K562 (cell line): ENCODE results near the gene LUZP4. TPM values are rescaled to one million over a fixed set of nuclear protein-coding genes. Genes with fewer than 3 reads are reported as not detected.

ENCODE experiments used
- ATAC-seq: fragments of 200-7000 bp; cut with Tn5 transposase; 3 replicates; pipeline ENCODE4 v1.9.1; 2020; ENCODE audit warnings: moderate library complexity
- BruUV-seq: library from RNA; stranded (reverse); fragments of 400-500 nt; replicated peaks from 2 replicates; lab custom pipeline; 2021; lab: Mats Ljungman, UMichigan
- CTCF ChIA-PET: fragments of 300-600 bp; formaldehyde crosslinking; extraction: SDS; loops from one replicate; lab custom pipeline; 2021; ENCODE audit warnings: low intra/inter-chr PET ratio; lab: Yijun Ruan, JAX
- POLR2A ChIA-PET: fragments of 300-600, 350-650 bp; sonication (Branson Sonifier 250); formaldehyde crosslinking; extraction: SDS; loops from one replicate; lab custom pipeline; 2021; ENCODE audit warnings: antibody characterized with exemption, inconsistent platforms; lab: Yijun Ruan, JAX
- DNase-seq, 4 experiments: peaks; one replicate each; pipeline versions ENCODE4 v3.0.0 to v3.0.0-alpha.2; 2011 to 2018; ENCODE audit warnings: low spot score in 3 of 4, mixed read lengths in 3 of 4; ENCODE audit errors: extremely low read depth in 1 of 4
- FAIRE-seq: peaks from 2 replicates; lab custom pipeline; 2011; peaks lifted over from hg19 to GRCh38; lab: Jason Lieb, UNC
- H2AFZ ChIP-seq: 2 replicates; pipeline ENCODE4 v1.6.0; 2011; ENCODE audit warnings: low read depth, low read length, control low read depth, inconsistent platforms
- H3K27ac ChIP-seq: fragments of 200-600 bp; 3 replicates; pipeline ENCODE4 v1.8.0; 2011; ENCODE audit warnings: low read depth, mild to moderate bottlenecking, control low read depth, inconsistent platforms, low read length, moderate library complexity, mixed read lengths; ENCODE audit errors: extremely low read depth
- H3K27me3 ChIP-seq, 2 experiments: fragments of 300-600 bp in 1 of 2; 2 replicates in 1 of 2; 3 replicates in 1 of 2; pipeline versions ENCODE4 v1.6.0 to v1.8.0; 2011; ENCODE audit warnings: inconsistent platforms in 2 of 2, low read length in 2 of 2, mild to moderate bottlenecking in 1 of 2, mixed read lengths in 1 of 2, moderate library complexity in 1 of 2; ENCODE audit not compliant: control insufficient read depth in 2 of 2, insufficient read depth in 2 of 2
- H3K36me3 ChIP-seq: fragments of 300-600 bp; 3 replicates; pipeline ENCODE4 v1.8.0; 2011; ENCODE audit warnings: mild to moderate bottlenecking, low read length, inconsistent platforms; ENCODE audit not compliant: control insufficient read depth, insufficient read depth
- H3K4me1 ChIP-seq, 2 experiments: fragments of 200-600 bp in 1 of 2; replicated peaks in 1 of 2; 2 replicates in 1 of 2; 3 replicates in 1 of 2; pipeline versions ENCODE4 v1.5.1 to v1.8.0; 2011; ENCODE audit warnings: inconsistent platforms in 2 of 2, low read length in 2 of 2, mild to moderate bottlenecking in 1 of 2, mixed read lengths in 1 of 2, moderate library complexity in 1 of 2; ENCODE audit not compliant: control insufficient read depth in 2 of 2, insufficient read depth in 2 of 2
- H3K4me2 ChIP-seq: 2 replicates; pipeline ENCODE4 v1.6.1; 2011; ENCODE audit warnings: low read length, control low read depth, inconsistent platforms, mixed read lengths; ENCODE audit not compliant: insufficient read depth
- H3K4me3 ChIP-seq: fragments of 200-600 bp; sonication (generic), shearing (Covaris generic); 2 replicates; pipeline ENCODE4 v1.5.1; 2016; ENCODE audit warnings: control low read depth, inconsistent platforms
- H3K79me2 ChIP-seq: fragments of 200-600 bp; 3 replicates; pipeline ENCODE4 v1.8.0; 2011; ENCODE audit warnings: low read length, inconsistent platforms; ENCODE audit not compliant: control insufficient read depth, insufficient read depth
- H3K9ac ChIP-seq, 2 experiments: 2 replicates each; pipeline versions ENCODE4 v1.6.0 to v1.6.1; 2011; ENCODE audit warnings: low read depth in 2 of 2, low read length in 2 of 2, control low read depth in 1 of 2, inconsistent platforms in 1 of 2, mild to moderate bottlenecking in 1 of 2, mixed read lengths in 1 of 2; ENCODE audit not compliant: insufficient read depth in 1 of 2
- H3K9me1 ChIP-seq: one replicate; pipeline ENCODE4 v1.6.0; 2011; ENCODE audit warnings: inconsistent platforms, mild to moderate bottlenecking, low read length, moderate library complexity; ENCODE audit not compliant: control insufficient read depth, insufficient read depth
- H3K9me3 ChIP-seq: replicated peaks from 2 replicates; pipeline ENCODE4 v1.5.1; 2011; ENCODE audit warnings: low read depth, low read length, inconsistent platforms; ENCODE audit not compliant: control insufficient read depth, insufficient read depth
- H4K20me1 ChIP-seq: replicated peaks from 2 replicates; pipeline ENCODE4 v1.6.1; 2011; ENCODE audit warnings: low read length, inconsistent platforms, mixed read lengths; ENCODE audit not compliant: control insufficient read depth, insufficient read depth
- CCNT2 ChIP-seq: IDR thresholded peaks from 2 replicates; pipeline ENCODE4 v1.6.1; 2011; ENCODE audit warnings: borderline replicate concordance, low read depth, mild to moderate bottlenecking, moderate library complexity, mixed read lengths, low read length; ENCODE audit not compliant: insufficient read length; ENCODE audit errors: extremely low read depth
- MTA1 ChIP-seq: fragments of 450-650 bp; IDR thresholded peaks from 2 replicates; pipeline ENCODE4 v1.6.1; 2017; ENCODE audit warnings: borderline replicate concordance
- NR3C1 ChIP-seq: sonication (generic); formaldehyde crosslinking; IDR thresholded peaks from 2 replicates; pipeline ENCODE4 v1.8.1; 2022; ENCODE audit warnings: missing genetic modification reagents
- RAD51 ChIP-seq: fragments of 450-650 bp; IDR thresholded peaks from 2 replicates; pipeline ENCODE4 v1.7.1; 2016; ENCODE audit warnings: low read depth, mild to moderate bottlenecking, borderline replicate concordance
- RBM22 ChIP-seq: fragments of 200-400 bp; formaldehyde crosslinking; IDR thresholded peaks from 2 replicates; pipeline ENCODE4 v1.6.1; 2018; ENCODE audit warnings: low read length, low read depth; ENCODE audit not compliant: poor library complexity, severe bottlenecking
- SNIP1 ChIP-seq: fragments of 450-650 bp; IDR thresholded peaks from 2 replicates; pipeline ENCODE4 v1.7.1; 2017; ENCODE audit warnings: low read depth, mild to moderate bottlenecking
- WGBS: fragments of 100-300 bp; shearing (Covaris generic); methylation state at CpG from one replicate; pipeline ENCODE4 v1.1.6; 2016; ENCODE audit warnings: low coverage, mixed read lengths; ENCODE audit not compliant: insufficient coverage; ENCODE audit errors: missing lambda C conversion rate; 5-methylcytosine and 5-hydroxymethylcytosine counted together
- in situ Hi-C: fragments of 300-500 bp; cut with MboI; formaldehyde crosslinking; loops from 4 replicates; pipeline ENCODE4 v1.15.0; 2018; ENCODE audit warnings: inconsistent platforms, mixed read lengths
- intact Hi-C: fragments of 100-400 bp; cut with micrococcal nuclease; formaldehyde crosslinking; loops from 2 replicates; pipeline ENCODE4 v1.14.2; 2022
- polyA plus RNA-seq, 8 experiments: library from polyadenylated mRNA; depleted of rRNA in 4 of 8; stranded (reverse) in 5 of 8; unstranded in 3 of 8; fragments of >200 nt; fragmentation: Nextera tagmentation in 2 of 8; fragmentation: Illumina TruSeq in 1 of 8; extraction: Ambion mirVana in 2 of 8; extraction: Trizol in 1 of 8; gene quantifications; 2 replicates each; pipeline versions ENCODE4 v1.2.1 to v1.2.3, GENCODE V29; 2011 to 2014; ENCODE audit warnings: inconsistent platforms in 1 of 8, missing spikeins in 1 of 8
- total RNA-seq, 7 experiments: library from RNA; depleted of rRNA in 6 of 7; stranded (reverse); fragments of >200 nt in 6 of 7; fragmentation: Illumina TruSeq in 2 of 7; extraction: Trizol in 2 of 7; gene quantifications; 2 replicates each; pipeline versions ENCODE4 v1.2.1 to v1.2.3, GENCODE V29; 2011 to 2021; ENCODE audit warnings: low replicate concordance in 1 of 7
- TF ChIP-seq, protein P1 (sequence below): sonication (generic); formaldehyde crosslinking; IDR thresholded peaks from 2 replicates; pipeline ENCODE4 v1.8.0; 2022; ENCODE audit warnings: mild to moderate bottlenecking, missing genetic modification reagents
- TF ChIP-seq, protein P2 (sequence below), 2 experiments: fragments of 450-650 bp; formaldehyde crosslinking in 1 of 2; IDR thresholded peaks; 2 replicates each; pipeline versions ENCODE4 v1.4.0 to v1.6.1; 2014 to 2020; ENCODE audit warnings: mild to moderate bottlenecking in 2 of 2, borderline replicate concordance in 1 of 2, low read depth in 1 of 2

LUZP4 gene
- total and polyA plus RNA-seq, 9 of the 15 experiments (the other 6 are each of a cell fraction or from before 2014, with no cell fraction given), result 0.16 to 1.1 (median 0.36) TPM

DNA sequence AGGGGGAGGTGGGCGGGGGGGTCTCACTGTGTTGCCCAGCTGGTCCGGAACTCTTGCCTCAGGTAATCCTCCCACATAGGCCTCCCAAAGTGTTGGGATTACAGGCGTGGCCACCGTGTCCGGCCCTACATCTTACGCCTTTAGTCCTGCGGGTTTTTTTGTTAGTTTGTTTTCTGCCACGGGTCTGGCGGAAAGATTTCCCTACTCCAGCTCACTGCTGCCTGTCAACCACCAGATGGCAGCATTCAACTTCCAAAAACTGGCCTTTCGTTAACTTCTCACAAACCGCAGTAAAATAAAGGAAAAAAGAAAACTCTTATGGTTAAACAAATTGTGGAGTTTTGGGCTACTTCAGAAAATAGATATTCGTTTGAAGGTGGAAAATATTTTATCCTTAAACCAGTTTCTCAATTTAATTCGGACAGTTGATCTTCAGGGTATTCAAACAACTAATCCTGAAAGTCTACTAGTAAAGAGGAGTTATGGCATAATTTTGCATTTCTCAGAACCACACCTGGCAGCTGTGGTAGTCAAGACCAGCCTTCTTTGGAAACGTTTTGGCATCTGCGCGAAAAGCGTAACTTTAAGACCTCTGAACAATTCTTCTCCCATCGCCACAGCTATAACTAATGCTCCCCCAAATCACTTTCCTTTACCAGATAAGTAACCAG lies 41.1 kb downstream of the LUZP4 start:
- H3K4me1 ChIP-seq, result no peaks in the 10 kb centered on the region
- in situ Hi-C loops, result no loop called here
- WGBS, result 5% methylated on average over 11 of the region's 18 CpGs
- H3K9me3 ChIP-seq, result no peaks in the 10 kb centered on the region
- ChIA-PET CTCF (interaction anchor here (0.6 to 1.3 kb wide), 3 partner anchors 9 to 314 kb away, joined by 3 to 9 read pairs (median 4); no protein-coding TSS in a partner anchor), POLR2A (interaction anchor here (0.6 kb wide), 1 partner anchor 642 kb away, joined by 3 read pairs; no protein-coding TSS in a partner anchor)
- H3K9ac ChIP-seq, result no peak overlapping the region
- intact Hi-C loops, result loop anchor here (1.0 kb wide), 1 partner anchor 313 kb away; no protein-coding TSS in a partner anchor
- FAIRE-seq, result peak; percentile 75
- BruUV-seq, result no TSS peak
- peak; percentile 80 for ATAC-seq
- DNase-seq, result peak; percentile 41 to 61 (median 55)
- H3K4me3 ChIP-seq, result no peak overlapping the region
- H3K27ac ChIP-seq, result no peak overlapping the region
- no peaks in the 10 kb centered on the region for H3K9me1 ChIP-seq
- no peak overlapping the region for H2AFZ ChIP-seq
- H3K27me3 ChIP-seq, result no peaks in the 10 kb centered on the region; a peak in 1 of 5 replicates
- no peak overlapping the region for H3K4me2 ChIP-seq
- H4K20me1 ChIP-seq, result no peaks in the 10 kb centered on the region
- no peaks in the 10 kb centered on the region for H3K79me2 ChIP-seq
- no peaks in the 10 kb centered on the region for H3K36me3 ChIP-seq
- TF ChIP-seq RAD51, result no peak
- no peak for TF ChIP-seq NR3C1 (CRISPR knock-in tag)
- no peak for TF ChIP-seq SNIP1
- no peak for TF ChIP-seq MTA1
- TF ChIP-seq, protein P1, sequence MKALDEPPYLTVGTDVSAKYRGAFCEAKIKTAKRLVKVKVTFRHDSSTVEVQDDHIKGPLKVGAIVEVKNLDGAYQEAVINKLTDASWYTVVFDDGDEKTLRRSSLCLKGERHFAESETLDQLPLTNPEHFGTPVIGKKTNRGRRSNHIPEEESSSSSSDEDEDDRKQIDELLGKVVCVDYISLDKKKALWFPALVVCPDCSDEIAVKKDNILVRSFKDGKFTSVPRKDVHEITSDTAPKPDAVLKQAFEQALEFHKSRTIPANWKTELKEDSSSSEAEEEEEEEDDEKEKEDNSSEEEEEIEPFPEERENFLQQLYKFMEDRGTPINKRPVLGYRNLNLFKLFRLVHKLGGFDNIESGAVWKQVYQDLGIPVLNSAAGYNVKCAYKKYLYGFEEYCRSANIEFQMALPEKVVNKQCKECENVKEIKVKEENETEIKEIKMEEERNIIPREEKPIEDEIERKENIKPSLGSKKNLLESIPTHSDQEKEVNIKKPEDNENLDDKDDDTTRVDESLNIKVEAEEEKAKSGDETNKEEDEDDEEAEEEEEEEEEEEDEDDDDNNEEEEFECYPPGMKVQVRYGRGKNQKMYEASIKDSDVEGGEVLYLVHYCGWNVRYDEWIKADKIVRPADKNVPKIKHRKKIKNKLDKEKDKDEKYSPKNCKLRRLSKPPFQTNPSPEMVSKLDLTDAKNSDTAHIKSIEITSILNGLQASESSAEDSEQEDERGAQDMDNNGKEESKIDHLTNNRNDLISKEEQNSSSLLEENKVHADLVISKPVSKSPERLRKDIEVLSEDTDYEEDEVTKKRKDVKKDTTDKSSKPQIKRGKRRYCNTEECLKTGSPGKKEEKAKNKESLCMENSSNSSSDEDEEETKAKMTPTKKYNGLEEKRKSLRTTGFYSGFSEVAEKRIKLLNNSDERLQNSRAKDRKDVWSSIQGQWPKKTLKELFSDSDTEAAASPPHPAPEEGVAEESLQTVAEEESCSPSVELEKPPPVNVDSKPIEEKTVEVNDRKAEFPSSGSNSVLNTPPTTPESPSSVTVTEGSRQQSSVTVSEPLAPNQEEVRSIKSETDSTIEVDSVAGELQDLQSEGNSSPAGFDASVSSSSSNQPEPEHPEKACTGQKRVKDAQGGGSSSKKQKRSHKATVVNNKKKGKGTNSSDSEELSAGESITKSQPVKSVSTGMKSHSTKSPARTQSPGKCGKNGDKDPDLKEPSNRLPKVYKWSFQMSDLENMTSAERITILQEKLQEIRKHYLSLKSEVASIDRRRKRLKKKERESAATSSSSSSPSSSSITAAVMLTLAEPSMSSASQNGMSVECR (CRISPR knock-in tag), result no peak
- TF ChIP-seq CCNT2, result no peak
- no peak for TF ChIP-seq RBM22
- TF ChIP-seq, protein P2, sequence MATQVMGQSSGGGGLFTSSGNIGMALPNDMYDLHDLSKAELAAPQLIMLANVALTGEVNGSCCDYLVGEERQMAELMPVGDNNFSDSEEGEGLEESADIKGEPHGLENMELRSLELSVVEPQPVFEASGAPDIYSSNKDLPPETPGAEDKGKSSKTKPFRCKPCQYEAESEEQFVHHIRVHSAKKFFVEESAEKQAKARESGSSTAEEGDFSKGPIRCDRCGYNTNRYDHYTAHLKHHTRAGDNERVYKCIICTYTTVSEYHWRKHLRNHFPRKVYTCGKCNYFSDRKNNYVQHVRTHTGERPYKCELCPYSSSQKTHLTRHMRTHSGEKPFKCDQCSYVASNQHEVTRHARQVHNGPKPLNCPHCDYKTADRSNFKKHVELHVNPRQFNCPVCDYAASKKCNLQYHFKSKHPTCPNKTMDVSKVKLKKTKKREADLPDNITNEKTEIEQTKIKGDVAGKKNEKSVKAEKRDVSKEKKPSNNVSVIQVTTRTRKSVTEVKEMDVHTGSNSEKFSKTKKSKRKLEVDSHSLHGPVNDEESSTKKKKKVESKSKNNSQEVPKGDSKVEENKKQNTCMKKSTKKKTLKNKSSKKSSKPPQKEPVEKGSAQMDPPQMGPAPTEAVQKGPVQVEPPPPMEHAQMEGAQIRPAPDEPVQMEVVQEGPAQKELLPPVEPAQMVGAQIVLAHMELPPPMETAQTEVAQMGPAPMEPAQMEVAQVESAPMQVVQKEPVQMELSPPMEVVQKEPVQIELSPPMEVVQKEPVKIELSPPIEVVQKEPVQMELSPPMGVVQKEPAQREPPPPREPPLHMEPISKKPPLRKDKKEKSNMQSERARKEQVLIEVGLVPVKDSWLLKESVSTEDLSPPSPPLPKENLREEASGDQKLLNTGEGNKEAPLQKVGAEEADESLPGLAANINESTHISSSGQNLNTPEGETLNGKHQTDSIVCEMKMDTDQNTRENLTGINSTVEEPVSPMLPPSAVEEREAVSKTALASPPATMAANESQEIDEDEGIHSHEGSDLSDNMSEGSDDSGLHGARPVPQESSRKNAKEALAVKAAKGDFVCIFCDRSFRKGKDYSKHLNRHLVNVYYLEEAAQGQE (IDR thresholded peaks at IDR 0.05; ENCODE audit: borderline replicate concordance), result peak; percentile 62; the same call in 1 of the 2 replicates
- TF ChIP-seq, protein P2 (CRISPR knock-in tag; IDR thresholded peaks at IDR 0.05; ENCODE audit: low read depth), result no peak
